ENCODE data around the gene RTF1.

- TF ChIP-seq CTCF (optimal IDR thresholded peaks at IDR 0.05 in 1 of 3, IDR thresholded peaks at IDR 0.05 in 1 of 3, conservative IDR thresholded peaks at IDR 0.05 in 1 of 3; ENCODE audit: extremely low read depth in 1 of 3, insufficient read depth in 2 of 3, low read length in 3 of 3) (no peak), EZH2 (IDR thresholded peaks at IDR 0.05; ENCODE audit: low read length) (no peak)
Observed at GRCh38 chr15:41429003-41429890, 12.4 kb downstream of the RTF1 start.

All from keratinocyte (primary cell).